H9 (cell line): ENCODE results near the gene OTUD3. TPM values are rescaled to one million over a fixed set of nuclear protein-coding genes. Genes with fewer than 3 reads are reported as not detected.

Experiments
- DNase-seq: peaks from one replicate; pipeline ENCODE4 v3.0.0-alpha.2; 2017
- H2AFZ ChIP-seq: one replicate; pipeline ENCODE4 v1.6.1; 2013; ENCODE audit warnings: mild to moderate bottlenecking, low read length, control low read depth, moderate library complexity
- H2AK5ac ChIP-seq: 2 replicates; pipeline ENCODE4 v1.6.1; 2013; ENCODE audit warnings: low read length, control low read depth, mixed read lengths; ENCODE audit not compliant: insufficient read length
- H2BK120ac ChIP-seq: one replicate; pipeline ENCODE4 v1.6.1; 2013; ENCODE audit warnings: low read depth, mild to moderate bottlenecking, low read length, control low read depth, inconsistent platforms; ENCODE audit not compliant: poor library complexity, severe bottlenecking
- H2BK12ac ChIP-seq: 2 replicates; pipeline ENCODE4 v1.6.1; 2013; ENCODE audit warnings: low read length, control low read depth, mixed read lengths, low read depth; ENCODE audit not compliant: insufficient read length
- H2BK15ac ChIP-seq: 2 replicates; pipeline ENCODE4 v1.6.1; 2013; ENCODE audit warnings: low read depth, low read length, control low read depth
- H2BK20ac ChIP-seq: one replicate; pipeline ENCODE4 v1.6.1; 2013; ENCODE audit warnings: low read depth, mild to moderate bottlenecking, low read length, control low read depth, inconsistent platforms; ENCODE audit not compliant: poor library complexity, severe bottlenecking
- H2BK5ac ChIP-seq: 2 replicates; pipeline ENCODE4 v1.6.1; 2013; ENCODE audit warnings: low read length, control low read depth, mixed read lengths; ENCODE audit not compliant: insufficient read length
- H3K14ac ChIP-seq: 2 replicates; pipeline ENCODE4 v1.6.1; 2013; ENCODE audit warnings: low read length, control low read depth; ENCODE audit not compliant: insufficient read depth
- H3K18ac ChIP-seq: 2 replicates; pipeline ENCODE4 v1.6.1; 2013; ENCODE audit warnings: low read depth, mild to moderate bottlenecking, mixed read lengths, low read length, control low read depth; ENCODE audit not compliant: insufficient read length
- H3K23ac ChIP-seq: 2 replicates; pipeline ENCODE4 v1.6.1; 2013; ENCODE audit warnings: low read length, control low read depth, mixed read lengths, low read depth; ENCODE audit not compliant: insufficient read length
- H3K23me2 ChIP-seq: 2 replicates; pipeline ENCODE4 v1.6.1; 2013; ENCODE audit warnings: low read depth, mild to moderate bottlenecking, mixed read lengths, low read length, control low read depth; ENCODE audit not compliant: insufficient read length, poor library complexity, severe bottlenecking
- H3K27ac ChIP-seq: 2 replicates; pipeline ENCODE4 v1.5.1; 2013; ENCODE audit warnings: low read length, control low read depth, mixed read lengths, low read depth; ENCODE audit not compliant: insufficient read length
- H3K27me3 ChIP-seq: 2 replicates; pipeline ENCODE4 v1.6.1; 2013; ENCODE audit warnings: low read length, control low read depth, inconsistent platforms; ENCODE audit not compliant: insufficient read depth
- H3K4ac ChIP-seq: 2 replicates; pipeline ENCODE4 v1.6.1; 2013; ENCODE audit warnings: low read depth, mild to moderate bottlenecking, control low read depth, inconsistent platforms, low read length, moderate library complexity
- H3K4me1 ChIP-seq: 2 replicates; pipeline ENCODE4 v1.6.1; 2013; ENCODE audit warnings: low read length, control low read depth, inconsistent platforms; ENCODE audit not compliant: insufficient read depth
- H3K4me2 ChIP-seq: 2 replicates; pipeline ENCODE4 v1.6.1; 2013; ENCODE audit warnings: low read length, control low read depth, mixed read lengths; ENCODE audit not compliant: insufficient read length, insufficient read depth
- H3K56ac ChIP-seq: 2 replicates; pipeline ENCODE4 v1.6.1; 2013; ENCODE audit warnings: low read depth, mild to moderate bottlenecking, mixed read lengths, low read length, control low read depth; ENCODE audit not compliant: insufficient read length
- H3K79me1 ChIP-seq: 2 replicates; pipeline ENCODE4 v1.6.1; 2013; ENCODE audit warnings: low read depth, mild to moderate bottlenecking, moderate library complexity, low read length, control low read depth, inconsistent platforms; ENCODE audit not compliant: insufficient read depth, poor library complexity, severe bottlenecking
- H3K79me2 ChIP-seq: 2 replicates; pipeline ENCODE4 v1.6.1; 2013; ENCODE audit warnings: low read length, control low read depth, inconsistent platforms; ENCODE audit not compliant: insufficient read depth
- H3K9ac ChIP-seq: 2 replicates; pipeline ENCODE4 v1.6.1; 2013; ENCODE audit warnings: low read length, control low read depth, mixed read lengths; ENCODE audit not compliant: insufficient read length; ENCODE audit errors: extremely low read depth
- H3K9me3 ChIP-seq: one replicate; pipeline ENCODE4 v1.6.1; 2013; ENCODE audit warnings: low read depth, low read length, inconsistent platforms; ENCODE audit not compliant: control insufficient read depth
- H3T11ph ChIP-seq: one replicate; pipeline ENCODE4 v1.6.1; 2013; ENCODE audit warnings: mild to moderate bottlenecking, low read length, control low read depth, inconsistent platforms
- H4K20me1 ChIP-seq: one replicate; pipeline ENCODE4 v1.6.1; 2013; ENCODE audit not compliant: control insufficient read depth, insufficient read length, insufficient read depth
- H4K5ac ChIP-seq: 2 replicates; pipeline ENCODE4 v1.6.1; 2013; ENCODE audit warnings: low read depth, mild to moderate bottlenecking, mixed read lengths, low read length, control low read depth; ENCODE audit not compliant: insufficient read length
- H4K8ac ChIP-seq: replicated peaks from 2 replicates; pipeline ENCODE4 v1.6.1; 2013; ENCODE audit warnings: low read length, control low read depth, mixed read lengths, low read depth; ENCODE audit not compliant: insufficient read length
- H4K91ac ChIP-seq: 2 replicates; pipeline ENCODE4 v1.6.1; 2013; ENCODE audit warnings: low read depth, mild to moderate bottlenecking, moderate library complexity, mixed read lengths, low read length, control low read depth; ENCODE audit not compliant: insufficient read length
- H3K27ac Mint-ChIP-seq, 3 experiments: 2 replicates in 2 of 3; 3 replicates in 1 of 3; pipeline ENCODE4 v1.8.0; 2020 to 2021; ENCODE audit warnings: mixed read lengths in 3 of 3, mild to moderate bottlenecking in 1 of 3, moderate library complexity in 1 of 3
- H3K27me3 Mint-ChIP-seq: 2 replicates; pipeline ENCODE4 v1.8.0; 2021; ENCODE audit warnings: low read depth, mild to moderate bottlenecking, moderate library complexity, mixed read lengths
- H3K36me3 Mint-ChIP-seq, 3 experiments: 2 replicates in 2 of 3; 3 replicates in 1 of 3; pipeline ENCODE4 v1.8.0; 2020 to 2021; ENCODE audit warnings: low read depth in 3 of 3, mixed read lengths in 3 of 3; ENCODE audit not compliant: insufficient read depth in 1 of 3
- H3K4me1 Mint-ChIP-seq, 2 experiments: 2 replicates each; pipeline ENCODE4 v1.8.0; 2020; ENCODE audit warnings: mixed read lengths in 2 of 2
- H3K4me3 Mint-ChIP-seq, 2 experiments: 2 replicates in 1 of 2; 3 replicates in 1 of 2; pipeline ENCODE4 v1.8.0; 2020 to 2021; ENCODE audit warnings: mild to moderate bottlenecking in 2 of 2, mixed read lengths in 2 of 2, moderate library complexity in 1 of 2
- H3K9me3 Mint-ChIP-seq, 2 experiments: 2 replicates in 1 of 2; 3 replicates in 1 of 2; pipeline ENCODE4 v1.8.0; 2020; ENCODE audit warnings: mild to moderate bottlenecking in 2 of 2, mixed read lengths in 2 of 2, moderate library complexity in 1 of 2
- WGBS: extraction: QIAGEN DNeasy Blood & Tissue Kit; methylation state at CpG from one replicate; pipeline ENCODE4 v1.1.7; 2013; ENCODE audit warnings: missing lambda C conversion rate, low lambda C conversion rate, mixed read lengths; ENCODE audit not compliant: insufficient read length; ENCODE audit errors: extremely low coverage; 5-methylcytosine and 5-hydroxymethylcytosine counted together
- total RNA-seq: library from RNA; stranded (reverse); gene quantifications from 2 replicates; pipeline ENCODE4 v1.2.1, GENCODE V29; 2021
- TF ChIP-seq, protein P1 (sequence below): fragments of 200-600 bp; sonication (generic); conservative IDR thresholded peaks from 3 replicates; pipeline ENCODE4 v1.8.0; 2021; ENCODE audit warnings: antibody characterized with exemption, mild to moderate bottlenecking

The OTUD3 gene
- total RNA-seq, 1 experiment from 2014 or later = 12.0 TPM

DNA sequence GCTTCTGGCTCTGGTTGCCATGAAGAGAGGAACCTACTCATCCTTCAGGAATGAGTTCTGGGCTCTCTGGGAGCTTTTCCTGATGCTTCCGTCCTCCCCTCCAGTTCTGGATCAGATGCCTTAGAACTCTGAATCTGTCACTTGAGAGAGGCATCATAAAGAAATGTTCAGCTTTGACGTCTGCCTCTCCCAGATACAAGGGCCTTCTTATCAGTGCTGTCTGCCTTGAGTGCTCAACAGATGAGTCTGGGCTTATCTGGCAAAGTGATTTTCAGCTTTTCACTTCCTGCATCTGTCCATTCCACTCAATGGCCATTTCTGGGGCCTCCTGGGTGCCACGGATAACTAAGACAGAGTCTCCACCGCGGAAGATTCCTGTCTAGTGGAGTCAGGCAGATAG is 12.3 kb upstream of the OTUD3 start:
- no peak overlapping the region for H3K18ac ChIP-seq
- H3K27me3 ChIP-seq = no peaks in the 10 kb centered on the region
- H2AFZ ChIP-seq = no peak overlapping the region
- H2AK5ac ChIP-seq = no peak overlapping the region
- no peak overlapping the region for H3T11ph ChIP-seq
- no peak overlapping the region for H2BK15ac ChIP-seq
- H2BK20ac ChIP-seq = no peak overlapping the region
- no peak overlapping the region for H4K5ac ChIP-seq
- no peak overlapping the region for H3K9ac ChIP-seq
- no peak overlapping the region for H2BK12ac ChIP-seq
- H3K4me1 ChIP-seq = no peaks in the 10 kb centered on the region
- WGBS = no CpG with 5 or more reads among the region's 5 CpGs
- H3K4ac ChIP-seq = no peak overlapping the region
- Mint-ChIP-seq H3K27me3 (peaks cover 17% of the 10 kb centered on the region), H3K27ac (no peak overlapping the region), H3K36me3 (no peaks in the 10 kb centered on the region), H3K4me3 (no peak overlapping the region), H3K4me1 (no peaks in the 10 kb centered on the region), H3K9me3 (no peaks in the 10 kb centered on the region; a peak in 2 of 5 replicates)
- H3K23me2 ChIP-seq = no peaks in the 10 kb centered on the region
- H4K91ac ChIP-seq = no peak overlapping the region
- no peak overlapping the region for H2BK120ac ChIP-seq
- no peak overlapping the region for H3K4me2 ChIP-seq
- H4K20me1 ChIP-seq = no peaks in the 10 kb centered on the region
- no peak overlapping the region for H2BK5ac ChIP-seq
- H4K8ac ChIP-seq = no peak overlapping the region
- H3K56ac ChIP-seq = no peak overlapping the region
- no peaks in the 10 kb centered on the region for H3K79me1 ChIP-seq
- no peaks in the 10 kb centered on the region for H3K9me3 ChIP-seq
- no peak for DNase-seq
- TF ChIP-seq, protein P1, sequence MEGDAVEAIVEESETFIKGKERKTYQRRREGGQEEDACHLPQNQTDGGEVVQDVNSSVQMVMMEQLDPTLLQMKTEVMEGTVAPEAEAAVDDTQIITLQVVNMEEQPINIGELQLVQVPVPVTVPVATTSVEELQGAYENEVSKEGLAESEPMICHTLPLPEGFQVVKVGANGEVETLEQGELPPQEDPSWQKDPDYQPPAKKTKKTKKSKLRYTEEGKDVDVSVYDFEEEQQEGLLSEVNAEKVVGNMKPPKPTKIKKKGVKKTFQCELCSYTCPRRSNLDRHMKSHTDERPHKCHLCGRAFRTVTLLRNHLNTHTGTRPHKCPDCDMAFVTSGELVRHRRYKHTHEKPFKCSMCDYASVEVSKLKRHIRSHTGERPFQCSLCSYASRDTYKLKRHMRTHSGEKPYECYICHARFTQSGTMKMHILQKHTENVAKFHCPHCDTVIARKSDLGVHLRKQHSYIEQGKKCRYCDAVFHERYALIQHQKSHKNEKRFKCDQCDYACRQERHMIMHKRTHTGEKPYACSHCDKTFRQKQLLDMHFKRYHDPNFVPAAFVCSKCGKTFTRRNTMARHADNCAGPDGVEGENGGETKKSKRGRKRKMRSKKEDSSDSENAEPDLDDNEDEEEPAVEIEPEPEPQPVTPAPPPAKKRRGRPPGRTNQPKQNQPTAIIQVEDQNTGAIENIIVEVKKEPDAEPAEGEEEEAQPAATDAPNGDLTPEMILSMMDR = no peak
- H3K79me2 ChIP-seq = no peaks in the 10 kb centered on the region
- H3K27ac ChIP-seq = no peak overlapping the region
- no peak overlapping the region for H3K14ac ChIP-seq
- no peak overlapping the region for H3K23ac ChIP-seq
